GM18498 (cell line): ENCODE results near the gene ERICH3.

Experiments used
- ATAC-seq: cut with Tn5 transposase; IDR thresholded peaks from one replicate; pipeline ENCODE4 v1.9.1; 2021; ENCODE audit warnings: mild to moderate bottlenecking, moderate library complexity; ENCODE audit not compliant: unreplicated experiment

Gene ERICH3

DNA sequence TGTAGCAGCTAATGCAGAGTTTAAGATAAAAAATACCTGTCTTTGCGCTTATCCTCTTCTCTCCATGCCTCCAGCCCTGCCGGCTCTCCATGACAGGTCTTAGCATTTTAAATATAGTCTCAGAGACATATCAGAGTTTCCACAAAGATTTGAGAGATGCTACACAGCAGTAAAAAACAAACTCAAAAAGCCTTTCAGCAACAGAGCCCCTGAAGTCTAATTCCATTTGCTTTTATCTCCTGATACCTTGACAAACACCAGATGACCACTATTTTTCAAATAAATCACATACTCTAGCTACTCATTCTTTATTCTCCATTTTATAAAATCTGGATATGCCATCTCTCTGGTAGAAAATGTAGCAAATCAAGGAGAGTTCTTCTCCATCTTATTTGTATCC lies 81.6 kb downstream of the ERICH3 start:
- ATAC-seq: no peak

DNA sequence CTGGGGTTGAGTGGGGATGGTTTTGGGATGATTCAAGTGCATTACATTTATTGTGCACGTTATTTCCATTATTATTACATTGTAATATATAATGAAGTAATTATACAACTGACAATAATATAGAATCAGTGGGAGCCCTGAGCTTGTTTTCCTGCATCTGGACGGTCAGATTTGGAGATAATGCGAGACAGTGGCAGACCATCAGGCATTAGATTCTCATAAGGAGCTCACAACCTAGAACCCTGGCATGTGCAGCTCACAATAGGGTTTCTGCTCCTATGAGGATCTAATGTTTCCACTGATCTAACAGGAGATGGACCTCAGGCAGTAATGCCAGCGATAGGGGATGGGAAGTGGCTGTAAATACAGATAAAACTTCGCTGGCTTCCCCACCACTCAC lies 83.3 kb downstream of the ERICH3 start:
- ATAC-seq: no peak

GRCh38 chr1:74587888-74588287 lies 85.7 kb downstream of the ERICH3 start:
- ATAC-seq: no peak

- no peak for ATAC-seq
Observed at GRCh38 chr1:74586253-74586897, 87.2 kb downstream of the ERICH3 start.

DNA sequence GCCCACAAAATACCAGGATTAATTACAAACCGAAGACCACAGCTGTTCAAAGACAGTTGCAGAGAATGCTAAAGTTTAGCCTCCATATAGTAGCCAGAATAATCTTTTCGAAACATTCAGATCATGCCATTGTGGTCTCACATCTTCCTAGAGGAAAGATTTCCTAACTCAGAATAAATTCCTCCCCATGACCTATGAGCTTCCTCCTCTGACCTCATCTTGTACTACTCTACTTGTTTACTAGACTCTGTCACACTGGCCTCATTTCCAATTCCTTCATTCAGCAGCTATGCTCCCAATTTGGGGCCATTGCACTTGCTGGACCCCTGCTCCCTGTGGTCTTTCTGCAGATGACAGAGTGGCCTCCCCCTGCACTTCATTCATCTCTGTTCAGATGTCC lies 89.4 kb downstream of the ERICH3 start:
- ATAC-seq: no peak

DNA sequence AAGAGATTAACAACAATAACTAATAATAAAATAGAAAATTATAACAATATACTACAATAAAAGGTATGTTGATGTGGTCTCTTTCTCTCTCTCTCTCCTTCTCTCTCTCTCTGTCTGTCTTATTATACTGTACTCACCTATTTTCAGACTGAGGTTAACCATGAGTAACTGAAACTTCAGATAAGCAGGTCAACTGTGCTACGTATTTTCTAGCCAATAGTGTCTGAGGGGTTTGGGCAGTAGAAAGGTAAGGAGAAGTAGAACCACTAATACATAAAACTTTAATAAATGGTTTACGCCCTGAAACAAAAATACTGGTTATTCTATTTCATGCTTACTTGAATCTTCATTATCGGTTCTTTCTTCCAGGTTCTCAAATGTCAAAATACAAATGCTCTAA lies 90.2 kb downstream of the ERICH3 start:
- peak; percentile 50 for ATAC-seq

DNA sequence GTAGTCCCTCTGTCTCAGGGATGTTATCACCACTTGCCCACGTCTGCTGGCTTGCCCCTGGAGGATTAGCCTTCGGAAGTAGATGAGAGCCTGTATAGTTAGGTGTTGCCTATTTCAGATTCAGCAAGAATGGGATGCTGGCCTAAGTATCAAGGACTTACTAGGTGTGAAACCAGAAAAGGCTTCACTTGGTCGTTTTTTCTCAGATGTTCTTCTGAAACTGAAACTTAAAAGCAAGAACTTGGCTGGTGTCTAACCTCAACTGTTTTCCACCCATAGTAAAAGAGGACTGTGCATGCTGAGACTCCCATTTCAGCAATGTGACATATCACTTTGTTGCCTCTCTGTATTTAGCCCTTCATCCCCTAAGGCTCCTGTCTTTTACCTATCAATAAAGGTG lies 94.2 kb downstream of the ERICH3 start:
- peak; percentile 99 for ATAC-seq

DNA sequence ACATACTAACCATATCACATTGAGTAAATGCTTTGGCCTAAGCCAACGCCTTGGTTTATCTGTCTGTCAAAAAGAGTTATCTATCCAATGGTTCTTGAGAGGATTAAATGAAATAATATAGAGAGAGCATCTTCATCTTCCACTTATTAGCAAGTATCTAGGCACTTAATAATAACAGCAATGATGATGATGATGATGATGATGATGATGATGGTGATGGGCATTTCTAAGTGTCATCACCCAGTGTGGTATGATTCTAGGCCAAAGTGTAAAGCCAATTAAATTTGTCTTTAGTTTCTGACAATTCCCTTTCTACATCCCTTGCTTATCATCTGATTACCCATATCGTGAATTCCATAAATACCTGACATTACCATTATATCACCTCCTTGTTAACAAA lies 95.5 kb downstream of the ERICH3 start:
- ATAC-seq: no peak

GRCh38 chr1:74571891-74572290 lies 101.7 kb downstream of the ERICH3 start:
- no peak for ATAC-seq

DNA sequence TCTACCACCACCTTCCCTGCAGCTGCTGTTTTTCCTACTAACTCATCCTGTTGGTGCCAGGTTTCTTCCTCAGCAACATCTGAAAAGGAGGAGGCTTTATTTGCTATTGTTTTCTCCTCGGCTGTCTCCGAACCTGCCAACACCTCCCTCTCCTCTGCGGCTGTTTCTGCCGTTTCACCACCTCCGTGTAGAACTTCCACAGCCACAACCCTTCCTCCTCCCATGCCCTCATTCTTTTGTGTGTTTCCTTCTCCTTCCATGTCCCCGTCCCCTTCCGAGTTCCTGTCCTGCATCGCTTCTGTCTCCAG lies 102.1 kb downstream of the ERICH3 start:
- no peak for ATAC-seq

GRCh38 chr1:74570797-74571492 lies 102.6 kb downstream of the ERICH3 start:
- ATAC-seq: no peak

DNA sequence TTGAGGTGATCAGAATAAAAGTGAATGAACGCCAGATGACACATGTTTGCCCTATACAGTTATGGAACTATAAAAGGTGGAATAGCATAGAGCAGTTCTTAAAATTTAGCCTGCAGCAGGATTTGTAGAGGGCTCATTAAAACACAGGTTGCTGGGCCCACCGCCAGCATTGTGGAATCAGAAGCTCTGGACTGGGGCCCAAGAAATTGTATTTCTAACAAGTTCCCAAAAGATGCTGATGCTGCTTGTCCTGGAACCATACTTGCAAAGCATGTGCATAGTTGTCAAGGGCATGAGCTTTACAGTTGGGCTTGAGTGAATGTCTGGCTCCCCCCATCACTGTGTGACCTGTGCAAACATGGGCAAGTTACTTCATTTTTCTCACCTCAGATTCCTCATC lies 123.7 kb downstream of the ERICH3 start:
- no peak for ATAC-seq

DNA sequence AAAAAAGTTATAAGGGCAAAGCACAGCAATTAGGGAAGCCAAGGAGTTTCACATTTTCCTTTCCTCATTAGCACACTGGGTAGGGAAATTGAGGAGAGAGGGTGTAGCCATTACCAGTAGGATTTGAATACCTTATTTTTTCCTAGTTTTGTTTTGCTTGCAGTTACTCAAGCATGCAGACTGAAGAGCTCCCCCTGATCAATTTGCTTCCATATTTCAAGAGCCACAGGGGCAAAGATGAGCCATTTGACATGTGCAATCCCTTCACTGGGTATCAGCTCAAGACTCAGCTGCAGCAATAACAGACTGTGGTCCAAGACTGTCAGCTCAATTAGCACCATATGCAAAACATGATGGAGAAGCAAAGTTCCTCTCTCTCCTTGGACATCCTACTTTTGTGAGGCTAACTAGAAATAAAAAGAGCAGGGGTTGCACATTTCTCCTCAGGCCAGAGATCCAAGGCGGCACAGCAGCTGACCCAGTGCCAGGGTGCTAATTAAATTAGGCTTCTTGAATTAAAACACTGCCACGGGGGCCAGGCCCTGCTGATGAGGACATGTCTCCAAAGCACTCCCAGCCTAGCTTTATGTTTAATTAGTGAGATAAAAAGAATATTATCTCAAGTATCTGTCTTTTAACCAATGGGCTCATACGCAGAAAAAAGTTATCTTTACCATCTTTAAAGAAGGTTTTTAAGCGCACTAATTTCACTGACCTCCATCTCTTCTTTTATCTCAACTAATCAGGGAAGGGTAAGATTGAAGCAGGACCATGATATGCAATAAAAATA lies 124.4 kb downstream of the ERICH3 start:
- ATAC-seq: no peak

DNA sequence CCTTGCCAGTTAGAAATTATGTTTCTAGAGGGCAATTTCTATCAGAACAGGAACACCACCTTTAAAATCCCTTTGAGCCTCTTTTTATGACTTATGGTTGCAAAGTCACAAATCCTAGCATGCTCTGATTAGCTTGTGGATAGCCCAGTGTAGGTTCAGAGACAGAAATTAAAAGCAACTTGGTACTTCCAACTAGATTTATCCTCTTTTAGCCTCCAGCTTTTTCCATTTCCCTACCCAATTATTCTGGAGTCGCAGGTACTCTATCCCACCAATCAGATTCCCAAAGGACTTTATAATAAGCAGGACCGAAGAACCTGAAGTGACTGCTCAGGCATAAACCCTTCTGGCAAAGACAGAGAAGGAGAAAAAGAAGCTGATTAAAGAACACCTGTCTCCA lies 127.8 kb downstream of the ERICH3 start:
- no peak for ATAC-seq

DNA sequence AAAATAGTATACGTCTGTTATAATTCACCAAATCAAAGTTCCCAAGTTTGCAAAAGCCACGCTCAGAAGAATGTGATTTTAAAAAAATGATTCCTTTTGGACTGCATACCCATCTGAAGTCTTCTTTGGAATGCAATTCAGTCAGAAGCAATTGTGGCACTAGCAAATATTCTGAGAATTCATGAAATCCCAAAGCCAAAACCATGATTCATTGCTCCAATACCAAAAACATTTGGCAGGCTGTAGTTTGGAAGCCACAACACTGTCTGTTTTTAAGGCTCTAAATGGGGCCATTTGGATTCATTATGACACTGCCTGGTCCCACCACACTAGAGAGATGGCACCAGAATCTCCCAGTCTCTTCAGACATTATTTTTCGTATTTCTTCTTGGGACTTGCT lies 139.4 kb downstream of the ERICH3 start:
- no peak for ATAC-seq

DNA sequence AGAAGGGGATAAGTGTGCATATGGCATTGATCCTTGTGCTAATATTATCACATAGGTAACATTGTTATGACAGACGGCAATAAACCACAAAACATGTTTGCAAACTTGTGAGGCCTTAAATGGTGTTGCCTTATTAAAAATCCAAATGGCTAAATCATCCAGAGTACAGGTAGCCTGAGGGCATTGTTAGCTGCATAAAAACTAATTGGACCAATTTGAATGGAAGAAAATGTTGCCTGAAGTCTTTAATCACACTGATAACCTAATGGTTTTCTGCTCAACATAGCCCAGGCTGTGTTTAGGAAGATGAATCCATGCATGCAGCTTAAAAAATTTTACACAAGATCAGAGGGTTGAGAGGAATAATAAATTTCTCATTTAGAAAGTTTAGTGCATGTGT lies 141.8 kb downstream of the ERICH3 start:
- no peak for ATAC-seq

DNA sequence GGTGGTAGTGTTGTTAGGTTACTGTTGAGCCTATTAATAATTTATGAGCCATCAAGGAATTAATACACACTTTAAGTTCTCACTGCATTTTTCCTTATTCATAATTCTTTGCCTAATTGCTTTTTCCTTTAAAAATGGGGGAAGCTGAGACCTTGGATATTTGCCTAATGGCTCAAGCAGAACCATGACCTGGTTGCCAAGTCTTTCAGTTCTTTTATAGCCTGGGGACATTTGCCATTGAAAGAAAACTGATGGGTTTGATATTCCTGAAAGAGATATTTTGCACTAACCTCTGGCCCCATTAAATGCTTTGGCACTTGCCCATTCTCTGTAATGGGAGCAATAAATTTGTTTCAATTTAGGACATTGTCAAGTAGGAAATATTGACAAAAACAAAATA lies 142.7 kb downstream of the ERICH3 start:
- no peak for ATAC-seq

DNA sequence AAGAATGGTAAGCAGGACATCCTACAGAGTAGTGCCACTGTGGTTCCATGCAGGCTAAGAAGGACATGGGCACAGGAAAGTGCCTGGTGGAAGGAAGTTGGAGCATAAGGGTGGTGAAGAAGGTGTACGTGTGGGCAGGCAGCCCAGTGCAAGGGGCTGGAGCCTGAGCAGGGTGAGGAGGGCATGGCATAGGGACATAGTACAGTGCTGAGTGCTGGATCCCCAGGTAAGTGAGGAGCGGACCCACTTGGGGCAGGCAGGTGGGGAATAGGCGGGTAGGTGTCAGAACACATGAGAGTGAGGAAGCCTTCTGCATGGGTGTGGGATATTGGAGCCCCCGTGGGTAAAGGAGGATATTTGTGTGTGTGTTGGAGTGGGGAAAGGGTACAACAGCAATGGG lies 145.5 kb downstream of the ERICH3 start:
- no peak for ATAC-seq

- no peak for ATAC-seq
Observed at GRCh38 chr1:74526708-74527107, 146.9 kb downstream of the ERICH3 start.

DNA sequence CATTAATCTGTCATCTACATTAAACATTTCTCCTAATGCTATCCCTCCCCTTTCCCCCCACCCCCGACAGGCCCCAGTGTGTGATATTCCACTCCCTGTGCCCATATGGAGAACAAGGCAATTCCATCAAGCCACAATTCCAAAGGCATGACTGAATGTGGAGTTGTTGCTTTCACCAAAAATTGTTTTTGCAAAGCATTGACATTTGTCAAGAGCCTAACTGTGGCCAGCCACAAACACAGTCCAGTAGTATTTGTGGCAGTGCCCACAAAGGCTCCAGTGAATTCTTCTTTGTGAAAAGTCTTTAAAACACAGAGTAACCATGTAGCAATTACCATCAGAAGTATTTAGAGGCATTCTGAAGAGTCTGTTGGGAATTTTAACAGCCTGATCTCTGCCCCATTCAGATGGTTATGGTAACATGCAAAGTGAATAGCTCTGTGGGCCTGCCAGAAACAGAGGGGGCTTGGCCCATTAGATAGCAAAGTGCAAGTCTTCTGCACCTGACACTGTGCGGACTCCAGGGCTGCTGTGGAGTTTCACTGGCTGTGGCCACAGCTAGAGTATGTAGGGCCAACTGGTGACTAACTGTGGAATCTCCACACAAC lies 149.6 kb downstream of the ERICH3 start:
- no peak for ATAC-seq

- ATAC-seq: no peak
Observed at GRCh38 chr1:74522148-74522547, 151.4 kb downstream of the ERICH3 start.
